CD4-positive, alpha-beta T cell treated with Interleukin-15 for 4 hours (primary cell): ENCODE results near the gene NOPCHAP1.

Experiments
- DNase-seq: peaks from one replicate; pipeline ENCODE4 v3.0.0-alpha.2; 2020; ENCODE audit warnings: low spot score

Gene NOPCHAP1

DNA sequence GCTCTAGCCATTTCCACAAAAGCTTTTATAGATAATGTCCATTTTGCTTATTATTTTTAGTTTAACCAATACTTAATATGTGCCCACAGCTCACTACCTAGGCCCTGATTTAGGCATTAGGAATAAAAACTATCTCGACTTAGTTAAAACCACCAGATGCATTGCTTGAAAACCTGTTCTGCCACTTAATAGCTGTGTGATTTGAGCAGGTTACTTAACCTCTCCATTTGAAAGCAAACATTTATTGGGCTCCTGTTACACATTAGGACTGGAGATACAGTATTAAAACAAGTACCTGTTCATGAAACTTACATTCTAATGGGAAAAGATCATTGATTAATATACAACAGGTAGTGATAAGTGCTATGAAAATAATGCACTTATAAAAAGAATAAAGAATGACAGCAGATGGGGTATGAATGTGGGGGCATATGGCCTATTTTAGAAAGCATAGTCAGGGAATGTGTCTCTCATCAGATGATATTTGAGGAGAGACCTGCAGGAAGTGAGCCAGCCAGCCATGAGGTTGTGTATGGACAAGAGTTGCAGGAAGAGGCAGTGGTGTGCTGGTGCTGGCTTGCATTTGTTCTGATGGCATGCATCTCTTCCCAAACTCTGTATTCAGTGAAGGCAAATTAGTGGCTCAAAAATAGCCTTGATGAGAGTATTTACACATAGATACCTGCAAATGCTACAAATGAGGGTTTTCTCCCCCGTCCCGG is 34.3 kb downstream of the NOPCHAP1 start:
- no peak for DNase-seq

DNA sequence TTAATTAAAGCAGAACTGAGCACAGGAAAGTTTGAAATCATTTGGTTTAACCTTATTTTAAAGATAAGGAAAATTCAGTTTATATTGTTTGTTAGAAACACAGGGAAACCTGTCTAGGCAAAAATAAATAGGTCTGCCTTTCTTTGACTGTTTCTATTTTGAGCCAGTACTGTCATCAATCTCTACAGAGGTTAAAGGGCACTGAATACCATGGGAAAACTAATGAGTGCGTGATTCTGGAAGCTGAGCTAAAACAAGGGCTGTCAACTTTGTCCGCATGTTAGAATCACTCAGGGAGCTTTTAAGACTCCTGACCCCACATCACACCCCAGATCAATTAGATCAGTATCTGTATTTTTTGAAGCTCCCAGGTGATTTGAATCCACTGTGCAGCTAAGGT is 38.8 kb downstream of the NOPCHAP1 start:
- no peak for DNase-seq

DNA sequence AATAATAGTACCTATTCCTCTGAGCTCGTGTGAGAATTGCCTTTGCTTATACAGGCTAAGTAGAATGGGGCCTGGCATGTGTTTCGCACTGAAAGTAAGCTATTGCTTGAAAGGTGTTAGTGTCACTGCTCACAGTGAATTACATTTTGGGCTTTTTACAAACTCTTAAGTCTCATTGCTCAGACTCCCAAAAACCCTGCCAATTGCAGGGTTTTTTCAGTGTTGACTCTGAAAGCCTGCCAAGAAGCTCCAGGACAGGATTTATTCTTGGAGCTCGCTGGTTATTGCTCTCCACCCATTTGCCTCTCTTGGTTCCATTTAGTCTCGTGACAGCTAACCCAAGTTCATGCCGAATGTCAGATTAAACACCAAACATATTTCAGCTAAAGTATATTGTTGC is 39.8 kb downstream of the NOPCHAP1 start:
- no peak for DNase-seq

DNA sequence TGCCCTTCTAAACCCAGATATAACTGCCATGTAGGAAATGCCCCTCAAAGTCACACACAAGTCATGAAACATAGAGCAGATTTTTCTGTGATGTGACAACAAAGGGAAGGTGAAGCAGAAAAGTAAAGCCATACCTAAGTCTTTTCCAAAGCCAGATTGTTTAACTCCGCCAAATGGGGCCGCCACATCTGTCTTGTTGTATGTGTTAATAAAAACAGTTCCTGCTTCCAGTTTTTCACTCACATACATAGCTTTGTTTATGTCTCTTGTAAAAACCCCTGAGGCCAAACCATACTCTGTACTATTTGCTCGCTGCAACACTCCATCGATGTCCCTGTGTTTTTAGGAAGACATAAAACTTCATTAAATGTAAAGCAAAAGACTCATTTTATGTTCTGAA is 40.3 kb downstream of the NOPCHAP1 start:
- no peak for DNase-seq

DNA sequence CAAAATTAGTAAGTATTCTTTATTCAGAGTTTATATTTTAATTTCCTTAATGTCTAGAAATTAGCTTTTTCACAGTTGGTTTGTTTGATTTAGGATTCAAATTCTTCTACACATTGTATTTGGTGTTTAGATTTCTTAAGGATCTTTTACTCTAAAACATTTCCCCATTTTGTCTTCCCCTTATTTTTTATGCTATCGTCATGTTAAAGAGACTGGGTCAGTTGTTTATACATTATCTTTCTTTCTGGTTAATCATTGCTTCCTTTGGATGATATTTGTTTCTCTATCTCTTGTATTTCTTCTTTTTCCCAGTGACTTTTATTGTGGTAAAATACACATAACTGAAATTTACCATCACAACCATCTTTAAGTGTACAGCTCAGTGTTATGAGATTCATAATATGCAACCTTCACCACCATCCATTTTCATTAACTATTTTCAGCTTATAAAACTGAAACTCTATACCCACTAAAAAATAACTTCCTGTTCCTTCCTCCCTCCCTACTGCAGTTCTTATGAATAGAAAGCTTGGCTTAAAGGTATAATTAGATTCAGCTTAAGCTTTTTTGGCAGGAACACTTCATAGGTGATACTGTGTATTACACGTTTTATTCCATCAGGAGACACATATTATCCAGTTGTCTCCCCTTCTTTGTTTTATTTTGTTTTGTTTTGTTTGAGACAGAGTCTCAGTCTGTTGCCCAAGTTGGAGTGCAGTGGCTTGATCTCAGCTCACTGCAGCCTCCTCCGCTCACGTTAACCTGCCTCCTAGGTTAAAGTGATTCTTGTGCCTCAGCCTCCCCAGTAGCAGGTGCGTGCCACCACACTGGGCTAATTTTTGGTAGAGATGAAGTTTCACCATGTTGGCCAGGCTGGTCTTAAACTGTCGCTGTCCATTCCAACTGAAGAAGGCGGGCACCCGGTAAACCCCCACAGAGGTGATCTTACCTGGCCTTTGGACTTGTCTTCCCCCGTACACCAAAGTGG is 45.0 kb downstream of the NOPCHAP1 start:
- no peak for DNase-seq

DNA sequence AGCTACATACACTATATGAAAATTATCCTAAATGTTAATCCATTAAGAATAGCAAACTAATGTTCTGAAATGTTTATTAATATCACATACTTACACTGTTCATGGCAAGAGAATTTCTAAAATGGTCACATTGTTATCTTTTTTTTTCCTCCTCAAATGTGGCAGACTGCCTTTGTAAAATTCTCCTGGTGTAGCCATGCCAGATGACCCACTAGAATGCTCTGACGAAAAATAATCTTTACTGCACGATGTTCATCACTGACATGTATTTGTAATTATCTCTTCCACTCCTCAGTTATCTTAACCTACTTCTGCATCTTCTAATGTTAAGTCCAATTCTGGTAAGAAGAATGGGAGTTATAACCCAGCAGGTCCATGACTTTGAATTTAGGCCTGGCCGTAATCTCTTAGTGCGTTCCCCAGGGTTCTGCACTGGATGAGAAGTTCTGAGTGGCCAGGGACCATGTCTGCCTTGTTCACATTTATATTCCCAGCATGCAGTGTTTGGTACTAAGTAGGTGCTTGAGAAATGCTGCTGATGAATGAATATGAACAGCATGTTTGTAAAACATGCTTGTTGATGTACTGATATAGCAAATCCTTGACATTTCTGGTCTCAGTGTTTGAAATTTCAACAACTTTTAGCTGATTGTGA is 46.7 kb downstream of the NOPCHAP1 start:
- no peak for DNase-seq

DNA sequence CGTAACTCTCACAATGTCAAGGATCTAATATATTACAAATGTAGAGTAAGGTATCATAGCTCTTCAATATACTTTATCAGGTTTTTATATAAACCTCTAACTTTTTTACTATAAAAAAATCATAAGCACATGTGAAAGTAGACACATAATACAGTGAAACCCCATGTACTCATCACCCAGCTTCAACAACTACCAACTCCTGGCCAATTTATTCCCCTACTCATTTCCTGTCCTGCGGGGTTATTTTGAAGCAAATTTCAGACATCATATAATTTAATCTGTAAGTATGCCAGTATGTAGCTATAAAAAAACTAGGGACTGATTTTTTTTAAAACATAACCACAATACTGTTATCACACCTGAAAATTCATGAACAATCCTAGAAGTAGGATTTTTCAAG is 47.7 kb downstream of the NOPCHAP1 start:
- no peak for DNase-seq
